K562 (cell line): ENCODE data around the gene PLD5. TPM values are rescaled to one million over a fixed set of nuclear protein-coding genes. Genes with fewer than 3 reads are reported as not detected.

Source experiments
- ATAC-seq: fragments of 200-7000 bp; cut with Tn5 transposase; 3 replicates; pipeline ENCODE4 v1.9.1; 2020; ENCODE audit warnings: moderate library complexity
- BruUV-seq: library from RNA; stranded (reverse); fragments of 400-500 nt; replicated peaks from 2 replicates; lab custom pipeline; 2021; lab: Mats Ljungman, UMichigan
- CTCF ChIA-PET: fragments of 300-600 bp; formaldehyde crosslinking; extraction: SDS; loops from one replicate; lab custom pipeline; 2021; ENCODE audit warnings: low intra/inter-chr PET ratio; lab: Yijun Ruan, JAX
- POLR2A ChIA-PET: fragments of 300-600, 350-650 bp; sonication (Branson Sonifier 250); formaldehyde crosslinking; extraction: SDS; loops from one replicate; lab custom pipeline; 2021; ENCODE audit warnings: antibody characterized with exemption, inconsistent platforms; lab: Yijun Ruan, JAX
- DNase-seq, 4 experiments: peaks; one replicate each; pipeline versions ENCODE4 v3.0.0 to v3.0.0-alpha.2; 2011 to 2018; ENCODE audit warnings: low spot score in 3 of 4, mixed read lengths in 3 of 4; ENCODE audit errors: extremely low read depth in 1 of 4
- FAIRE-seq: peaks from 2 replicates; lab custom pipeline; 2011; peaks lifted over from hg19 to GRCh38; lab: Jason Lieb, UNC
- H2AFZ ChIP-seq: 2 replicates; pipeline ENCODE4 v1.6.0; 2011; ENCODE audit warnings: low read depth, low read length, control low read depth, inconsistent platforms
- H3K27ac ChIP-seq: fragments of 200-600 bp; 3 replicates; pipeline ENCODE4 v1.8.0; 2011; ENCODE audit warnings: low read depth, mild to moderate bottlenecking, control low read depth, inconsistent platforms, low read length, moderate library complexity, mixed read lengths; ENCODE audit errors: extremely low read depth
- H3K27me3 ChIP-seq, 2 experiments: fragments of 300-600 bp in 1 of 2; 2 replicates in 1 of 2; 3 replicates in 1 of 2; pipeline versions ENCODE4 v1.6.0 to v1.8.0; 2011; ENCODE audit warnings: inconsistent platforms in 2 of 2, low read length in 2 of 2, mild to moderate bottlenecking in 1 of 2, mixed read lengths in 1 of 2, moderate library complexity in 1 of 2; ENCODE audit not compliant: control insufficient read depth in 2 of 2, insufficient read depth in 2 of 2
- H3K36me3 ChIP-seq: fragments of 300-600 bp; 3 replicates; pipeline ENCODE4 v1.8.0; 2011; ENCODE audit warnings: mild to moderate bottlenecking, low read length, inconsistent platforms; ENCODE audit not compliant: control insufficient read depth, insufficient read depth
- H3K4me1 ChIP-seq, 2 experiments: fragments of 200-600 bp in 1 of 2; replicated peaks in 1 of 2; 2 replicates in 1 of 2; 3 replicates in 1 of 2; pipeline versions ENCODE4 v1.5.1 to v1.8.0; 2011; ENCODE audit warnings: inconsistent platforms in 2 of 2, low read length in 2 of 2, mild to moderate bottlenecking in 1 of 2, mixed read lengths in 1 of 2, moderate library complexity in 1 of 2; ENCODE audit not compliant: control insufficient read depth in 2 of 2, insufficient read depth in 2 of 2
- H3K4me2 ChIP-seq: 2 replicates; pipeline ENCODE4 v1.6.1; 2011; ENCODE audit warnings: low read length, control low read depth, inconsistent platforms, mixed read lengths; ENCODE audit not compliant: insufficient read depth
- H3K4me3 ChIP-seq: fragments of 200-600 bp; sonication (generic), shearing (Covaris generic); 2 replicates; pipeline ENCODE4 v1.5.1; 2016; ENCODE audit warnings: control low read depth, inconsistent platforms
- H3K79me2 ChIP-seq: fragments of 200-600 bp; 3 replicates; pipeline ENCODE4 v1.8.0; 2011; ENCODE audit warnings: low read length, inconsistent platforms; ENCODE audit not compliant: control insufficient read depth, insufficient read depth
- H3K9ac ChIP-seq, 2 experiments: 2 replicates each; pipeline versions ENCODE4 v1.6.0 to v1.6.1; 2011; ENCODE audit warnings: low read depth in 2 of 2, low read length in 2 of 2, control low read depth in 1 of 2, inconsistent platforms in 1 of 2, mild to moderate bottlenecking in 1 of 2, mixed read lengths in 1 of 2; ENCODE audit not compliant: insufficient read depth in 1 of 2
- H3K9me1 ChIP-seq: one replicate; pipeline ENCODE4 v1.6.0; 2011; ENCODE audit warnings: inconsistent platforms, mild to moderate bottlenecking, low read length, moderate library complexity; ENCODE audit not compliant: control insufficient read depth, insufficient read depth
- H3K9me3 ChIP-seq: replicated peaks from 2 replicates; pipeline ENCODE4 v1.5.1; 2011; ENCODE audit warnings: low read depth, low read length, inconsistent platforms; ENCODE audit not compliant: control insufficient read depth, insufficient read depth
- H4K20me1 ChIP-seq: replicated peaks from 2 replicates; pipeline ENCODE4 v1.6.1; 2011; ENCODE audit warnings: low read length, inconsistent platforms, mixed read lengths; ENCODE audit not compliant: control insufficient read depth, insufficient read depth
- ADNP ChIP-seq: fragments of 200-800 bp; sonication (Bioruptor generic); IDR thresholded peaks from 2 replicates; pipeline ENCODE4 v1.6.1; 2016; ENCODE audit warnings: missing genetic modification characterization, missing compliant biosample characterization
- BRD9 ChIP-seq: fragments of 450-650 bp; IDR thresholded peaks from 2 replicates; pipeline ENCODE4 v1.6.1; 2018; ENCODE audit warnings: low read depth; ENCODE audit not compliant: partially characterized antibody
- HCFC1 ChIP-seq: IDR thresholded peaks from 2 replicates; pipeline ENCODE4 v1.6.1; 2012; ENCODE audit warnings: low read depth, low read length, improper control_type of control experiment
- JUNB ChIP-seq: fragments of 450-650 bp; formaldehyde crosslinking; conservative IDR thresholded peaks from 2 replicates; pipeline ENCODE4 v1.4.0; 2020; ENCODE audit warnings: mild to moderate bottlenecking
- RFX1 ChIP-seq: fragments of 450-650 bp; IDR thresholded peaks from 2 replicates; pipeline ENCODE4 v1.6.1; 2016; ENCODE audit warnings: mild to moderate bottlenecking, moderate library complexity
- TEAD1 ChIP-seq, 2 experiments: fragments of 450-650 bp in 1 of 2; sonication (generic) in 1 of 2; formaldehyde crosslinking; IDR thresholded peaks; 2 replicates each; pipeline versions ENCODE4 v1.4.0 to v1.8.0; 2020 to 2022; ENCODE audit warnings: mild to moderate bottlenecking in 2 of 2, missing genetic modification reagents in 1 of 2
- ZNF592 ChIP-seq: fragments of 450-650 bp; IDR thresholded peaks from 2 replicates; pipeline ENCODE4 v1.6.1; 2017; ENCODE audit warnings: antibody characterized with exemption, mild to moderate bottlenecking
- ZNF696 ChIP-seq: fragments of 250-450 bp; sonication (Bioruptor Pico); conservative IDR thresholded peaks from 2 replicates; pipeline ENCODE4 v1.4.0; 2020; ENCODE audit warnings: mild to moderate bottlenecking, moderate library complexity
- WGBS: fragments of 100-300 bp; shearing (Covaris generic); methylation state at CpG from one replicate; pipeline ENCODE4 v1.1.6; 2016; ENCODE audit warnings: low coverage, mixed read lengths; ENCODE audit not compliant: insufficient coverage; ENCODE audit errors: missing lambda C conversion rate; 5-methylcytosine and 5-hydroxymethylcytosine counted together
- in situ Hi-C: fragments of 300-500 bp; cut with MboI; formaldehyde crosslinking; loops from 4 replicates; pipeline ENCODE4 v1.15.0; 2018; ENCODE audit warnings: inconsistent platforms, mixed read lengths
- intact Hi-C: fragments of 100-400 bp; cut with micrococcal nuclease; formaldehyde crosslinking; loops from 2 replicates; pipeline ENCODE4 v1.14.2; 2022
- polyA plus RNA-seq, 8 experiments: library from polyadenylated mRNA; depleted of rRNA in 4 of 8; stranded (reverse) in 5 of 8; unstranded in 3 of 8; fragments of >200 nt; fragmentation: Nextera tagmentation in 2 of 8; fragmentation: Illumina TruSeq in 1 of 8; extraction: Ambion mirVana in 2 of 8; extraction: Trizol in 1 of 8; gene quantifications; 2 replicates each; pipeline versions ENCODE4 v1.2.1 to v1.2.3, GENCODE V29; 2011 to 2014; ENCODE audit warnings: inconsistent platforms in 1 of 8, missing spikeins in 1 of 8
- total RNA-seq, 7 experiments: library from RNA; depleted of rRNA in 6 of 7; stranded (reverse); fragments of >200 nt in 6 of 7; fragmentation: Illumina TruSeq in 2 of 7; extraction: Trizol in 2 of 7; gene quantifications; 2 replicates each; pipeline versions ENCODE4 v1.2.1 to v1.2.3, GENCODE V29; 2011 to 2021; ENCODE audit warnings: low replicate concordance in 1 of 7

The PLD5 gene
- total and polyA plus RNA-seq, 9 of the 15 experiments (the other 6 are each of a cell fraction or from before 2014, with no cell fraction given), result not detected

GRCh38 chr1:242083742-242084141 lies 440.8 kb downstream of the PLD5 start:
- CTCF ChIA-PET, result no interaction called here

More at GRCh38 chr1:242083742-242084141, 440.8 kb downstream of the PLD5 start:
- Histone ChIP-seq H3K4me2 (no peak overlapping the region), H3K9ac (no peak overlapping the region), H3K4me1 (no peaks in the 10 kb centered on the region), H3K9me1 (no peaks in the 10 kb centered on the region), H3K27me3 (no peaks in the 10 kb centered on the region), H4K20me1 (no peaks in the 10 kb centered on the region), H3K36me3 (no peaks in the 10 kb centered on the region), H3K27ac (no peak overlapping the region), H3K79me2 (no peaks in the 10 kb centered on the region), H3K4me3 (no peak overlapping the region), H3K9me3 (no peaks in the 10 kb centered on the region), H2AFZ (no peak overlapping the region)
- BruUV-seq, result no TSS peak
- POLR2A ChIA-PET, result interaction anchor here (0.6 to 1.7 kb wide), 3 partner anchors 9 to 18 kb away, joined by 3 to 6 read pairs (median 3); no protein-coding TSS in a partner anchor
- ATAC-seq (no peak), FAIRE-seq (no peak), DNase-seq (no peak)
- intact Hi-C loops, result no loop called here
- in situ Hi-C loops, result no loop called here
- 0% methylated on average over 2 of the region's 2 CpGs for WGBS
- TF ChIP-seq ZNF592 (no peak), ADNP (tag) (no peak), HCFC1 (no peak), RFX1 (no peak), BRD9 (no peak), JUNB (CRISPR knock-in tag) (no peak), TEAD1 (CRISPR knock-in tag; IDR thresholded peaks at IDR 0.05) (no peak), ZNF696 (CRISPR knock-in tag) (no peak)
